SK-N-SH treated with all-trans-retinoic acid at 6 μM for 48 hours (cell line): ENCODE data around the gene G6PC1.

ENCODE experiments used
- ARNTL ChIP-seq: fragments of 450-650 bp; formaldehyde crosslinking; IDR thresholded peaks from 2 replicates; pipeline ENCODE4 v1.5.0; 2020; ENCODE audit warnings: low read depth, mild to moderate bottlenecking, moderate library complexity, borderline replicate concordance
- CREB5 ChIP-seq: fragments of 250-450 bp; sonication (Bioruptor Pico); IDR thresholded peaks from 2 replicates; pipeline ENCODE4 v1.5.1; 2020; ENCODE audit warnings: low read depth, mild to moderate bottlenecking, moderate library complexity
- CSDC2 ChIP-seq: fragments of 250-450 bp; sonication (Bioruptor Pico); IDR thresholded peaks from 2 replicates; pipeline ENCODE4 v1.5.0; 2020; ENCODE audit warnings: mild to moderate bottlenecking, moderate library complexity
- ESRRG ChIP-seq: fragments of 250-450 bp; sonication (Bioruptor Pico); IDR thresholded peaks from 2 replicates; pipeline ENCODE4 v1.6.1; 2021; ENCODE audit warnings: mild to moderate bottlenecking
- PPARA ChIP-seq: fragments of 250-450 bp; sonication (Bioruptor Pico); IDR thresholded peaks from 2 replicates; pipeline ENCODE4 v1.5.0; 2020; ENCODE audit warnings: mild to moderate bottlenecking, borderline replicate concordance
- RARB ChIP-seq: fragments of 250-450 bp; sonication (Bioruptor Pico); IDR thresholded peaks from 2 replicates; pipeline ENCODE4 v1.8.0; 2021; ENCODE audit warnings: mild to moderate bottlenecking, moderate library complexity
- SNAI2 ChIP-seq: fragments of 250-450 bp; sonication (Bioruptor Pico); IDR thresholded peaks from 2 replicates; pipeline ENCODE4 v1.5.0; 2020; ENCODE audit warnings: mild to moderate bottlenecking, moderate library complexity
- ZFP30 ChIP-seq: fragments of 450-650 bp; formaldehyde crosslinking; IDR thresholded peaks from 2 replicates; pipeline ENCODE4 v1.5.0; 2022; ENCODE audit warnings: mild to moderate bottlenecking, moderate library complexity
- ZNF70 ChIP-seq: fragments of 450-650 bp; formaldehyde crosslinking; IDR thresholded peaks from 2 replicates; pipeline ENCODE4 v1.5.0; 2020; ENCODE audit warnings: mild to moderate bottlenecking, moderate library complexity
- TF ChIP-seq, protein P1 (sequence below): fragments of 250-450 bp; sonication (Bioruptor Pico); IDR thresholded peaks from 2 replicates; pipeline ENCODE4 v1.8.0; 2020; ENCODE audit warnings: mild to moderate bottlenecking, moderate library complexity, borderline replicate concordance
- TF ChIP-seq, protein P2 (sequence below): fragments of 250-450 bp; sonication (Bioruptor Pico); IDR thresholded peaks from 2 replicates; pipeline ENCODE4 v1.5.0; 2020; ENCODE audit warnings: mild to moderate bottlenecking, moderate library complexity

DNA sequence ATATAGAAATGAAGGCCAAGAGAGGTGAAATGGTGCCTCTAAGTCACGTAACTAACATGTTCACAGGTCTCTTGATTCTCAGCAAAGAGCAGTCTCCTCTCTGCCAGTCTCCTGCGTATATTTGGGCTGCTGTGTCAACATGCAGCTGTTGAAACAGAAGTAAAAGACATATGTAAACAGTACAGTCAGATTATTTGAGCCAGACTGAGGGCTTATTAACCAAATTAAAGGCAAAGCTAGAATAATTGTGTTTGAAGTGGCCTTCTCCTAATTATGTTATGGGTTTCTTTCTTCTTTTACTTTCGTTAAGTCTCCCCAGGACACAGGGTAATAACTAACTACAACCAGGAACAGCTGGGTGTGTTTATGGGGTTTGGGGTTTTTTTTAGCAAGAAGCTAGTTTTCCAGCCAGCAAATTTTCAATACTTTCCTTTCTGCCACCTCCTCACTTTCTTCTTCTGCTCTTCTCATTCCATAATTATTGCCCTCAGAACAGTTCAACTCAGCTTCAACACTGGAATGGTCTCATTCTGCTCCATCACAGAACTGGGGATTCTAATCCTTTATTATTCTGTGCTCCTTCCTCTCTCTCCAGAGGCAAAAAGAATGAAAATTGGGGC, 18.4 kb downstream of the G6PC1 start:
- TF ChIP-seq, protein P1, sequence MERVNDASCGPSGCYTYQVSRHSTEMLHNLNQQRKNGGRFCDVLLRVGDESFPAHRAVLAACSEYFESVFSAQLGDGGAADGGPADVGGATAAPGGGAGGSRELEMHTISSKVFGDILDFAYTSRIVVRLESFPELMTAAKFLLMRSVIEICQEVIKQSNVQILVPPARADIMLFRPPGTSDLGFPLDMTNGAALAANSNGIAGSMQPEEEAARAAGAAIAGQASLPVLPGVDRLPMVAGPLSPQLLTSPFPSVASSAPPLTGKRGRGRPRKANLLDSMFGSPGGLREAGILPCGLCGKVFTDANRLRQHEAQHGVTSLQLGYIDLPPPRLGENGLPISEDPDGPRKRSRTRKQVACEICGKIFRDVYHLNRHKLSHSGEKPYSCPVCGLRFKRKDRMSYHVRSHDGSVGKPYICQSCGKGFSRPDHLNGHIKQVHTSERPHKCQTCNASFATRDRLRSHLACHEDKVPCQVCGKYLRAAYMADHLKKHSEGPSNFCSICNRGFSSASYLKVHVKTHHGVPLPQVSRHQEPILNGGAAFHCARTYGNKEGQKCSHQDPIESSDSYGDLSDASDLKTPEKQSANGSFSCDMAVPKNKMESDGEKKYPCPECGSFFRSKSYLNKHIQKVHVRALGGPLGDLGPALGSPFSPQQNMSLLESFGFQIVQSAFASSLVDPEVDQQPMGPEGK: no peak
- TF ChIP-seq ARNTL (CRISPR knock-in tag): no peak
- no peak for TF ChIP-seq ZNF70 (CRISPR knock-in tag)
- no peak for TF ChIP-seq ZFP30 (CRISPR knock-in tag)
- no peak for TF ChIP-seq PPARA (CRISPR knock-in tag)
- no peak for TF ChIP-seq RARB (CRISPR knock-in tag)
- TF ChIP-seq, protein P2, sequence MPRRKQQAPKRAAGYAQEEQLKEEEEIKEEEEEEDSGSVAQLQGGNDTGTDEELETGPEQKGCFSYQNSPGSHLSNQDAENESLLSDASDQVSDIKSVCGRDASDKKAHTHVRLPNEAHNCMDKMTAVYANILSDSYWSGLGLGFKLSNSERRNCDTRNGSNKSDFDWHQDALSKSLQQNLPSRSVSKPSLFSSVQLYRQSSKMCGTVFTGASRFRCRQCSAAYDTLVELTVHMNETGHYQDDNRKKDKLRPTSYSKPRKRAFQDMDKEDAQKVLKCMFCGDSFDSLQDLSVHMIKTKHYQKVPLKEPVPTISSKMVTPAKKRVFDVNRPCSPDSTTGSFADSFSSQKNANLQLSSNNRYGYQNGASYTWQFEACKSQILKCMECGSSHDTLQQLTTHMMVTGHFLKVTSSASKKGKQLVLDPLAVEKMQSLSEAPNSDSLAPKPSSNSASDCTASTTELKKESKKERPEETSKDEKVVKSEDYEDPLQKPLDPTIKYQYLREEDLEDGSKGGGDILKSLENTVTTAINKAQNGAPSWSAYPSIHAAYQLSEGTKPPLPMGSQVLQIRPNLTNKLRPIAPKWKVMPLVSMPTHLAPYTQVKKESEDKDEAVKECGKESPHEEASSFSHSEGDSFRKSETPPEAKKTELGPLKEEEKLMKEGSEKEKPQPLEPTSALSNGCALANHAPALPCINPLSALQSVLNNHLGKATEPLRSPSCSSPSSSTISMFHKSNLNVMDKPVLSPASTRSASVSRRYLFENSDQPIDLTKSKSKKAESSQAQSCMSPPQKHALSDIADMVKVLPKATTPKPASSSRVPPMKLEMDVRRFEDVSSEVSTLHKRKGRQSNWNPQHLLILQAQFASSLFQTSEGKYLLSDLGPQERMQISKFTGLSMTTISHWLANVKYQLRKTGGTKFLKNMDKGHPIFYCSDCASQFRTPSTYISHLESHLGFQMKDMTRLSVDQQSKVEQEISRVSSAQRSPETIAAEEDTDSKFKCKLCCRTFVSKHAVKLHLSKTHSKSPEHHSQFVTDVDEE (CRISPR knock-in tag): no peak
- TF ChIP-seq CSDC2 (CRISPR knock-in tag): no peak
- TF ChIP-seq ESRRG (CRISPR knock-in tag): no peak
- TF ChIP-seq SNAI2 (CRISPR knock-in tag): no peak
- TF ChIP-seq CREB5: no peak
